Heart right ventricle (tissue), 16 donors: ENCODE measurements around the gene RBMX2. TPM values are rescaled to one million over a fixed set of nuclear protein-coding genes. Genes with fewer than 3 reads are reported as not detected.
"Not testable (repeated sequence)": the region's sequence is repeated elsewhere in the genome, so short reads cannot be mapped to it uniquely, and the experiment has no call there.

ENCODE experiments used
- ATAC-seq, 8 donors: fragments of 200-7000 bp; cut with Tn5 transposase; one replicate each; pipeline ENCODE4 v1.9.1; 2020; ENCODE audit warnings: mild to moderate bottlenecking in 8 of 8, moderate library complexity in 8 of 8, moderate number of reproducible peaks in 1 of 8
- DNase-seq, 2 donors: peaks; one replicate each; pipeline ENCODE4 v3.0.0-alpha.2; 2020
- H3K27ac ChIP-seq, 10 donors: fragments of 200-600 bp; sonication (generic) in 2 of 10; one replicate each; pipeline versions ENCODE4 v1.5.0 to v1.8.0; 2020 to 2022; ENCODE audit warnings: mild to moderate bottlenecking in 3 of 10
- H3K27me3 ChIP-seq, 7 donors: fragments of 200-600 bp; one replicate each; pipeline ENCODE4 v1.8.0; 2021 to 2022; ENCODE audit warnings: mild to moderate bottlenecking in 2 of 7
- H3K36me3 ChIP-seq, 9 donors: fragments of 200-600 bp; sonication (generic) in 1 of 9; one replicate each; pipeline versions ENCODE4 v1.5.0 to v1.8.0; 2020 to 2022; ENCODE audit warnings: mild to moderate bottlenecking in 2 of 9
- H3K4me1 ChIP-seq, 9 donors: fragments of 200-600 bp; sonication (generic) in 1 of 9; one replicate each; pipeline versions ENCODE4 v1.5.0 to v1.8.0; 2020 to 2022; ENCODE audit warnings: mild to moderate bottlenecking in 4 of 9
- H3K4me3 ChIP-seq, 10 donors: fragments of 200-600 bp; sonication (generic) in 2 of 10; one replicate each; pipeline versions ENCODE4 v1.5.0 to v1.8.0; 2020 to 2022; ENCODE audit warnings: mild to moderate bottlenecking in 7 of 10, moderate library complexity in 2 of 10
- H3K9me3 ChIP-seq, 11 donors: fragments of 200-600 bp in 10 of 11; sonication (generic) in 2 of 11; one replicate each; pipeline versions ENCODE4 v1.5.0 to v1.8.0; 2013 to 2022; ENCODE audit warnings: mild to moderate bottlenecking in 2 of 11, control low read depth in 1 of 11, moderate library complexity in 1 of 11
- CTCF ChIP-seq, 9 donors: fragments of 200-600 bp; sonication (generic) in 2 of 9; IDR thresholded peaks; one replicate each; pipeline versions ENCODE4 v1.5.0 to v1.8.0; 2021 to 2022; ENCODE audit warnings: antibody characterized with exemption in 9 of 9, mild to moderate bottlenecking in 5 of 9, moderate library complexity in 1 of 9
- WGBS, 2 donors: extraction: QIAGEN DNeasy Blood & Tissue Kit; methylation state at CpG; one replicate each; pipeline ENCODE4 v1.1.7; 2013; ENCODE audit warnings: inconsistent platforms in 1 of 2; 5-methylcytosine and 5-hydroxymethylcytosine counted together
- intact Hi-C, 10 donors: fragments of 100-400 bp; cut with DNase I; formaldehyde crosslinking; loops; one replicate each; pipeline versions ENCODE4 v1.11.1 to v1.14.2; 2022
- long read RNA-seq, 3 donors: library from polyadenylated mRNA; unstranded; transcript quantifications; one replicate each; pipeline ENCODE4 v2.0.0, GENCODE V29; 2020 to 2021
- polyA plus RNA-seq, 2 donors: library from polyadenylated mRNA; stranded (reverse); fragments of 200-250 nt; gene quantifications; one replicate each; pipeline ENCODE4 v1.2.3, GENCODE V29; 2013
- total RNA-seq, 10 donors: library from RNA; stranded (reverse); fragmentation: NEBNext Ultra II Directional in 3 of 10; extraction: Animal tissue kit (Norgen Biotek cat#: 25700) in 3 of 10; gene quantifications; one replicate each; pipeline versions ENCODE4 v1.2.1 to v1.2.4, GENCODE V29; 2021 to 2023
- donor health status: Arrhythmogenic right ventricular cardiomyopathy.
- donor health status: ischemic (EF 13 %, LVEDD 7.1; RV severe dilation, severe dysfunction).
- donor health status: healthy with polysubstance abuse.
- donor health status: DM: no; HTN: yes; CAD: no.
- donor health status: DM: no; HTN: no; CAD: no.
- donor health status: ischemic (EF 25% LVEDD 6.9; RV normal size, moderate dysfunction).
- donor health status: ischemic (EF 25% LVEDD 5.7; RV mildly dilated, moderate dysfunction).
- donor health status: healthy.
- donor health status: DM: yes; HTN: yes; CAD: no.
- donor health status: Ischemic cardiomyopathy.
- donor health status: ischemic (EF 35%, LVEDD 5.7; RV mildly dilated, moderate dysfunction).
- donor health status: nonischemic (EF 11% LVEDD 7.7; RV severe dilation, severe dysfunction).
- donor health status: DM: yes; HTN: yes; CAD: no.
- donor health status: PGD.
- donor health status: ischemic (EF 29% LVEDD 5.4; RV normal size, mild dysfunction).
- donor health status: nonischemic (EF 23%, LVEDD 6.1; RV moderate dilation, normal function).

RBMX2 gene
- 10 to 100 TPM in 7 of 10 donors, 1 to 10 TPM in 3; 8.3 to 14.1 (median 10.3) TPM for total RNA-seq
- 10 to 100 TPM; 11.1 to 24.0 TPM for polyA plus RNA-seq
- long read RNA-seq, donor 1, partial matches to known transcripts: 1 of 5 reads
- long read RNA-seq, donor 1, other reads (novel, unspliced or antisense): 0 of 5 reads
- long read RNA-seq, donor 2, partial matches to known transcripts: 3 of 5 reads
- long read RNA-seq, donor 2, other reads (novel, unspliced or antisense): 1 of 5 reads
- long read RNA-seq, donor 3, partial matches to known transcripts: 0 of 3 reads
- long read RNA-seq, donor 3, other reads (novel, unspliced or antisense): 1 of 3 reads

- peak; percentile 57 to 80 for DNase-seq
- TF ChIP-seq CTCF (IDR thresholded peaks at IDR 0.05): no peak
- peaks cover 0 to 20% (median 0%) of the 10 kb centered on the region in 9 donors for H3K36me3 ChIP-seq
- intact Hi-C loops: no loop called here
- H3K27ac ChIP-seq: peak within 1 kb of the TSS in 9 of 10 donors; percentile 60 to 88 (median 81)
- H3K27me3 ChIP-seq: peaks cover 0 to 23% (median 0%) of the 10 kb centered on the region in 7 donors
- H3K9me3 ChIP-seq: no peaks in the 10 kb centered on the region
- ATAC-seq: peak; percentile 95 to 100 (median 99)
- WGBS, 2 donors: 0 to 1% methylated on average over 36 to 47 of the region's 47 CpGs
- peaks cover 0 to 21% (median 0%) of the 10 kb centered on the region in 9 donors for H3K4me1 ChIP-seq
- peak within 1 kb of the TSS; percentile 60 to 79 (median 70) for H3K4me3 ChIP-seq
Measured at GRCh38 chrX:130401415-130402207, at the start of gene RBMX2. TSS of gene RBMX2 (plus strand) at chrX:130401987. CDS start at chrX:130402033, 46 bp downstream.

- WGBS, 2 donors: 97 to 100% methylated on average over 1 of the region's 1 CpG
- not testable (repeated sequence) for DNase-seq
Measured at GRCh38 chrX:130352050-130352449, 49.7 kb upstream of the RBMX2 start.

GRCh38 chrX:130376077-130376476, 25.7 kb upstream of the RBMX2 start:
- no peak for TF ChIP-seq CTCF (IDR thresholded peaks at IDR 0.05)
- no peaks in the 10 kb centered on the region for H3K4me1 ChIP-seq
- H3K27ac ChIP-seq: no peak overlapping the region
- peaks cover 0 to 4% (median 0%) of the 10 kb centered on the region in 7 donors for H3K27me3 ChIP-seq
- H3K9me3 ChIP-seq: no peaks in the 10 kb centered on the region
- H3K4me3 ChIP-seq: no peak overlapping the region
- ATAC-seq: no peak
- intact Hi-C loops: no loop called here
- H3K36me3 ChIP-seq: peaks cover 0 to 21% (median 0%) of the 10 kb centered on the region in 9 donors
- DNase-seq: no peak

More at GRCh38 chrX:130352050-130352449, 49.7 kb upstream of the RBMX2 start:
- intact Hi-C loops, ATAC-seq, H3K27ac ChIP-seq, H3K9me3 ChIP-seq, H3K4me1 ChIP-seq, H3K4me3 ChIP-seq, H3K27me3 ChIP-seq: not testable (repeated sequence)
- H3K36me3 ChIP-seq: peaks cover 0 to 28% (median 0%) of the 10 kb centered on the region in 9 donors

GRCh38 chrX:130378024-130378669, 23.6 kb upstream of the RBMX2 start:
- H3K9me3 ChIP-seq: no peaks in the 10 kb centered on the region
- DNase-seq: no peak
- peaks cover 0 to 20% (median 0%) of the 10 kb centered on the region in 7 donors for H3K27me3 ChIP-seq
- no peaks in the 10 kb centered on the region for H3K4me1 ChIP-seq
- no peak overlapping the region for H3K4me3 ChIP-seq
- H3K36me3 ChIP-seq: peaks cover 0 to 12% (median 0%) of the 10 kb centered on the region in 9 donors
- no peak for TF ChIP-seq CTCF (IDR thresholded peaks at IDR 0.05)
- intact Hi-C loops: no loop called here
- no peak for ATAC-seq
- no peak overlapping the region for H3K27ac ChIP-seq
- 31 to 35% methylated on average over 5 of the region's 5 CpGs for WGBS, 2 donors
